Stimulated activated naive B cell treated with anti-CD40 and anti-IgM and Interleukin-4, amounts not matched to agents 10 μg/mL and 1 μg/mL and 100 μg/mL, for 72 hours (primary cell): ENCODE measurements around the gene TNFAIP3.

Experiments used
- ATAC-seq, 2 donors: fragments of 150-1000 bp; cut with Tn5 transposase; replicated peaks; 2 replicates each; pipeline ENCODE4 v1.10.0; 2021; ENCODE audit warnings: moderate library complexity in 1 of 2
- DNase-seq: peaks from one replicate; pipeline ENCODE4 v3.0.0; 2021
- H3K27ac Mint-ChIP-seq: one replicate; pipeline ENCODE4 v1.8.0; 2022; ENCODE audit warnings: mild to moderate bottlenecking, mixed read lengths
- H3K27me3 Mint-ChIP-seq, 2 donors: one replicate each; pipeline ENCODE4 v1.8.0; 2022; ENCODE audit warnings: mixed read lengths in 2 of 2
- H3K36me3 Mint-ChIP-seq, 2 donors: one replicate each; pipeline ENCODE4 v1.8.0; 2022; ENCODE audit warnings: mixed read lengths in 2 of 2, mild to moderate bottlenecking in 1 of 2
- H3K4me1 Mint-ChIP-seq, 2 donors: one replicate each; pipeline ENCODE4 v1.8.0; 2022; ENCODE audit warnings: mixed read lengths in 2 of 2, mild to moderate bottlenecking in 1 of 2
- H3K4me3 Mint-ChIP-seq, 2 donors: one replicate each; pipeline ENCODE4 v1.8.0; 2022; ENCODE audit warnings: mild to moderate bottlenecking in 2 of 2, mixed read lengths in 2 of 2, moderate library complexity in 1 of 2
- H3K9me3 Mint-ChIP-seq, 2 donors: one replicate each; pipeline ENCODE4 v1.8.0; 2022; ENCODE audit warnings: mixed read lengths in 2 of 2, mild to moderate bottlenecking in 1 of 2

TNFAIP3 gene

DNA sequence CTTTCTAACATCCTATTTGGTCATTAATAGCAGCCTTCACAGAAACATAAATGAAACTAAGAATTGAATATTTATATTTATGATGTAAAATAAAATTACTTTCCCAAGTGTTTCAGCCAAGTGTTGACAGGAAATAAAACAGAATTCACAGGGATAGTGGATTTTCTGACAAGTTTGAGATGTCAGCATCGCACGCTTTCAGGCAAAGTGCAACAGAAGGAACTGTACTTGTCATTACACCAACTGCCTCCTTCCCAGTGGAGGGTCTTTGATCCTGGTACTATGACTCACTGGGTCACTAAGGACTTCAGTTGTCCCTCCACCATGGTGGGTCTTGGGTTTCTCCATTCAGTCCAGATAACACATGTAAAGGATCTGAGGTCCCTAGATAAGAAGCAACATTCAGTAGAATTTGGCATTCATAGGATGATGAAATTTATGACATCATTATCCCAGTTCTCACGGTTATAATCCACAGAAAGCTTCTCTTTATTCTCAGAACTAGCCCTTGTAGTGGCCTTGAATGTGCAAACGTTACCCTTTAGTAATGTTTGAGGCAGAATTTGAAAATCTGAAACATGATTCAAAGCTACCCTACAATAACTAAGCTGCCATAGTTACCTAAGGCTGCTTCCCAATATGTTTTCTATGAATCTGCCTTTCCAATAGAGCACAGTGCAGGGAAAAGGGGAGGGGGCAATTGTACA is 3.8 kb upstream of the TNFAIP3 start:
- no peak for ATAC-seq
- H3K27ac Mint-ChIP-seq = no peak overlapping the region
- DNase-seq = no peak
- H3K9me3 Mint-ChIP-seq = peaks cover 2 to 3% of the 10 kb centered on the region in 2 donors
- peaks cover 30 to 48% of the 10 kb centered on the region in 2 donors for H3K4me1 Mint-ChIP-seq
- no peaks in the 10 kb centered on the region for H3K27me3 Mint-ChIP-seq
- H3K4me3 Mint-ChIP-seq = no peak overlapping the region
- peaks cover 20 to 42% of the 10 kb centered on the region in 2 donors for H3K36me3 Mint-ChIP-seq

DNA sequence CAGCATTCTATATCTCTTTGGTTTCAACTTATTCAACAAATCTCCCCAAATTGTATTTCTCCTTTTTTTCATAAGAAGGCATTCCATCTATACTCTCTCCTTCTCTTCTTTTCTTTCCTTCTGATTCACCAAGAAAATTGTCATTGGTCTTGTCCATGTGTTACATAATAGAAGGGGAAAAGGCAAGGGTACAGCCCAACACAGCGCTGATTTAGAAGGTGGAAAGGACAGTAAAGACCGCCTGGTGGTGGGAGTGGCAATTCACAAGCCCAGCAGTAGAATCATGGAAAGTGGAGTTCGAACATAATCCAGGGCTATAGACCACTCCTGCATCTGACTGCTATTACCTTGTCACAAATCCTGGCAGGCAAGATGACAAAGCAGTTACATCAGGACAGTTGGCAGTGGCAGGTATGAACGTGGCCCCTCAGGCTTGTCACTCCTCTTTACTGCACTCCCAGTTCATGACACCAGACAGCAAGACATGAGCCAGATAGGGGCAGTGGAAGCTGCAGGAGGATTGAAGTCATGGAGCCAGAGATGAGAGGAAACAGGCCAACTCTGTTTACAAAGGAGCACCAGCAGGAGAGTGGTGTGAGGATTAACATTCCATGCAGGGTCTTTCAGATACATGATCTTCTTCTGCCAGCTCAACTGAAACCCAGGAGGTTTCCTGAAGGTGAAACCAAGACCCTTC is 2.1 kb upstream of the TNFAIP3 start:
- no peaks in the 10 kb centered on the region for H3K27me3 Mint-ChIP-seq
- DNase-seq = no peak
- peaks cover 35 to 59% of the 10 kb centered on the region in 2 donors for H3K36me3 Mint-ChIP-seq
- no peak for ATAC-seq
- peak overlapping the region in 1 of 2 donors; percentile 87 for H3K4me3 Mint-ChIP-seq
- peaks cover 33 to 59% of the 10 kb centered on the region in 2 donors for H3K4me1 Mint-ChIP-seq
- peaks cover 2 to 3% of the 10 kb centered on the region in 2 donors for H3K9me3 Mint-ChIP-seq
- peak overlapping the region; percentile 87 for H3K27ac Mint-ChIP-seq

DNA sequence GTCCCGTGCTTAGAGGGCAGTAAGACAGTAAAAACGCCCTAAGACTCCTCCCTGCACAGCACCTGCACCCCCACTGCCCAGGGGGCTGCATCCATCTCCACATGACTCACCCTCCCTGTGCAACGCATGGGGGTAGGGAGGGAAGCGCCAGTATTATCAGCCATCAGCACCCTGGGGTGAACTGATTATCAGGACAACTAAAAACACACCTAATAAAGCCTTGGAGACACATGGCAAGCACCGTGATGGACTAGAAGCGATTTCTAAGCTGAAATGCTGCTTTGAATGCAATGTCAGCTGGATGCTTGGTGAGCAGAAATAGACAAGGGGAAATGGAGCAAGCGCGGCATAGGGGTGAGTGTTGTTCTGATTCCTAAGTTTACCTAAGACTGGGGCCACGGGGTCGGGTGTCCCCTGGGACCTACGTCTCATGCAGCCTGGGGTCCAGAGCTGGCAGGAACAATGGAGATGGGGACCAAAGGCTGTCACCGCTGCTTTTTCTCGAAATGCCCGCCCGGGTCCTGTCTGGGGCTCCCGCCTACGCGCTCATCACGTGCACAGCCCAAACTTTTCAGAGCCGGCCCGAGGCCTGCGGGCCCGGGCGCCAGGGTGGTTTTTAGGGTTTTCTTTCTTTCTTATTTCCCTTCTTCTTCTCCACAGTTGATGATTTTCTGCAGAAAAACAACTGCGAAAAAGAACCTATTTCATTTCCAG is 702 bp upstream of the TNFAIP3 start:
- Mint-ChIP-seq H3K4me3 (peak overlapping the region; percentile 87 to 88), H3K4me1 (peaks cover 30 to 66% of the 10 kb centered on the region in 2 donors), H3K9me3 (peaks cover 2 to 3% of the 10 kb centered on the region in 2 donors), H3K27me3 (no peaks in the 10 kb centered on the region), H3K27ac (peak overlapping the region; percentile 97), H3K36me3 (peaks cover 43 to 63% of the 10 kb centered on the region in 2 donors)
- no peak for DNase-seq
- ATAC-seq = peak; percentile 63 to 69

DNA sequence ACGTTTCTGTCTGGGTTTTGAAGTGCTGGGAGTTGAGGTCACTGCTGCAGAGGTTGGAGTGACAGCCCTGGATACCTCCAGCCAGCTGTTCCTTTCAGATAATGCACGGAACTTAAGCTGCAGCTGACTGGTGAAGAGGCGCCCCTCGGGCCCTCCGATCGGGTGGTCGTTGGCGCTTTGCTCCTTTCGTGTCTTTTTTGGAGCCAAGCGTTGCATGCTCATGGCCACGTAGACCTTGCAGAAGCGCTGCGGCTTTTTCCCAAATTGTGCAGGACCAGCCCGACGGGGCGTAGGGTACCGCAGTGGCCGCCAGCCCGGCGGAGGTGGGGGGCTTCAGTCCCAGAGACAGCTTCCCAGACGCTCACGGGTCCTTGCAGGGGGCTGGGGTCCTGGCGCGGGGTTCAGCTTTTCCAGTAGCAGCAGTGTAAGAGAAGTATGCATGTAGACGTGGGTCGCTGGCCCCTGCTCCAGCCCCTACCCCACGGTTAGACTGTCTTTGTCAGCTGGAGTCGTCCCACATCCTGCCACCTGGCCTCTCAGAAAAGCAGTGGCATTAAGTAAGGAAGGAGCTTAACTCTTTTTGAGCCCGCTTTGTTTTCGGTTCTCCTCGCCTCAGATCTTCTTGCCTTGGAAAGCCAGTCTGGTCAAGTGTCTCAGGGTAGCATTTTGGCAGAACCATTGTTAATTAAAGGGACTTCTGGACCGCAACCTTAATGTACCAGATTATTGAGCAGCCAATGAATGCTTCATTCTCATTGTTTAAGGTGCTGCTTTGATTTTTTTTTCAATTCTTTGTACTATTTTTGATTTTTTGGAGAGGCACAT is 838 bp downstream of the TNFAIP3 start:
- Mint-ChIP-seq H3K4me3 (peak overlapping the region; percentile 83 to 87), H3K4me1 (peaks cover 30 to 67% of the 10 kb centered on the region in 2 donors), H3K9me3 (peaks cover 2 to 3% of the 10 kb centered on the region in 2 donors), H3K27ac (peak overlapping the region; percentile 97), H3K27me3 (no peaks in the 10 kb centered on the region), H3K36me3 (peaks cover 54 to 71% of the 10 kb centered on the region in 2 donors)
- ATAC-seq (peak; percentile 2 to 4), DNase-seq (no peak)

DNA sequence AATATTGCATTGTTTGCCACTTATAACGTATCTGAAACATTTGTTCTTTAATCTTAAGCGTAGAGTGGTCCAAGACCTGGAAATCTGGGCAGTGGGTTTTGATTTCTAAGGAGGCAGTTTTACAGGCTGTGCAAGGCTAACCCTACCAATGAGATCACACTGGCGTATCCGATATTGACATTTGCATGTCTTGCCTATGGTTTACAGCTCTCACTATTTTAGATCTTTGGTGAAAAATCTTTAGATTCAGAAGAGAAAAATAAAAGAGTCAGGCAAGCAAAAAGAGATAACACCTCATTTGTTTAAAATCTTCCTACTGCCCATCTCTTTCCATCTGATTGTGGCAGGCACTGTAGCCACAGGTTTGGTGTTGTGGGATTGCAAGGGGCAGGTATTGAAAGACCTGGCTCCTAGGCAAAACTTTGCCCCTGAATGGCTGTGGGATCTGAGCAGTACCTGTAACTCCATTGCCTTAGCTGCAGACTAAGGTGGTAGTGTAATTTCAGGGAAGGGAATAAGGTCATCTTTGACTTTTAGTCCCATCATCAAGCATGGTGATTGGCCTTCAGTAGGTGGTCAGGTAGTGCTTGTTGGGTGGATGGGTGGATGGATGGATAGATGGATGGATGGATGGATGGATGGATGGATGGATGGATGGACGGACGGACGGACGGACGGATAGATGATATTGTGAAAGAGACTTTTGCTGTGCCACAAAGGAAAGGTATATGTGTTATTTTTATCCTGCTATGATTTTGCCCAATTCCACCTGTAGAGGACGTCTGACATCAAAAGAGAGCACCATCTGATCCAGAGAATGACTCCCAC is 1.9 kb downstream of the TNFAIP3 start:
- DNase-seq (no peak), ATAC-seq (no peak)
- Mint-ChIP-seq H3K27me3 (no peaks in the 10 kb centered on the region), H3K4me3 (peak overlapping the region; percentile 83 to 87), H3K9me3 (peaks cover 2 to 3% of the 10 kb centered on the region in 2 donors), H3K27ac (peak overlapping the region; percentile 97), H3K36me3 (peaks cover 54 to 82% of the 10 kb centered on the region in 2 donors), H3K4me1 (peaks cover 30 to 74% of the 10 kb centered on the region in 2 donors)

DNA sequence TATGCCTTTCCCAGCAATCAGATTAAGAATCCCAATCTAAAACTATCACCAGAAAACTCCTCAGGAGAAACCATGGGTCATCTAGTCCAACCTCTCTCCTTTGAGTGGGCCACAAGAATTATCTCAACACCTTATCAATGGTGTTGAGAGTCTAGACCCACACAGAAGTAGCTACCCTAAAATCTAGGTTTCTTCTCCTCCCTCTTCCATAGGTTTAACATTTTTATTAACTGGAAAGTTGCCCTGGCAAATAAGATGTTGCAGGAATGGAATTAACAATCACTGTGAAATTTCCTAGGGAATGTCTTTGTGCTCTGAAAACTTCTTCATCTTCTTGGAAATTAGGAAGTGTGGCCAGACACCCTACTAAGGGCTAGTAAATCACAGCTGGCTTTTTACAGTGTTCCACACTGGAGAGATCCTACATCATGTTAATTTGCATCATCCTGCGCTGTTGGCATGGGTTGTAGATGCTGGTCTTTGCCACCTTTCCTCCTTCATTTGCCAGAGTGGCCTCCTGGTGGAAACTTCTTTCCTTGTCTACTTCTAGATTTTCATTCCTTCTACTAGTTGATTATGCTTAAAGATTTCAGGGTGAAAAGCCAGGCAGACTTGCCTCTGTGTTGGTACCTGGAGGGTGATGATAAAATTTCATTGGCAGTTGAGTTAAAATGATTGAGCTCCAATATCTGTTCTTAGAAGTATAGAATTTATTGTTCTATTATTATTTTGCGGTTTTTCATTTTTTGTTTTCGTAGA is 2.7 kb downstream of the TNFAIP3 start:
- Mint-ChIP-seq H3K9me3 (no peaks in the 10 kb centered on the region), H3K27ac (peak overlapping the region; percentile 97), H3K4me1 (peaks cover 32 to 75% of the 10 kb centered on the region in 2 donors), H3K27me3 (no peaks in the 10 kb centered on the region), H3K36me3 (peaks cover 51 to 84% of the 10 kb centered on the region in 2 donors), H3K4me3 (peak overlapping the region; percentile 83 to 87)
- DNase-seq = no peak
- ATAC-seq = no peak

DNA sequence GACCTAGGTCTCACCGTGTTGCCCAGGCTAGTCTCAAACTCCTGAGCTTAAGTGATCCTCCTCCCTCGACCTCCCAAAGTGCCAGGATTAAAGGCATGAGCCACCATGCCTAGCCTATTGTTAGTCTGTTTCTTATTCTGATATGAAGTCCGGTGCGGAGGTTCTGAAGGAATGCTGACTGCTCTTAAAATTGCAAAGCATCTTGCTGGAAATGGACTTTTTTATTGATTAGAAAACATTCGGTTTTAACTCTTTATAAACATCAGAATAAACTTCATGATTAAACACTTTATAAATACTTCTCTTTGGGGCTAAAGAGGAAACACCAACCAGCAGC is 3.2 kb downstream of the TNFAIP3 start:
- no peak for DNase-seq
- no peak for ATAC-seq
- H3K27me3 Mint-ChIP-seq = no peaks in the 10 kb centered on the region
- H3K27ac Mint-ChIP-seq = peak overlapping the region; percentile 97
- H3K4me3 Mint-ChIP-seq = peak overlapping the region; percentile 83 to 87
- peaks cover 31 to 75% of the 10 kb centered on the region in 2 donors for H3K4me1 Mint-ChIP-seq
- no peaks in the 10 kb centered on the region for H3K9me3 Mint-ChIP-seq
- H3K36me3 Mint-ChIP-seq = peaks cover 55 to 84% of the 10 kb centered on the region in 2 donors

DNA sequence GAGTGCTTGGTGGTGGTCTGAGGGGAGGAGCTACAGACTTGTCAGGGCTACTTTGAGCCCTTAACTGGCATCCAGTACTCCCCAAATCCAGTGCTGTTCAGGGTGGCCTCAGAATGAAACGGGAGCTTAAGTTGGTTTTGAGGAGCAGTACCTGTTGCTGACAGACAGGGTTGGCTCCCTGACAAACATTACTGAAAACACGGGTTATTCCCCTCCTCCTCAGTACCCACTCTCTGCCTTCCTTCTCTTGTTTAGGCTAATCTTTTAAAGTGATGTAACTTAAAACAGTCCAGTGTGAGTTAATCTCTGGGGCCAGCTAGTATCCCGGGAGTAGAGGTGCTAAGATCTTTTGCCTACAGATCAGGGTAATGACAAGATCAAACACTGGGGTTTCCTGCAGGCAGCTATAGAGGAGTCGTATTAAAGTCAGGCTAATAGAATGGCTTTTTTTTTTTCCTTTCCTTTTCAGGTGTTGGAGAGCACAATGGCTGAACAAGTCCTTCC is 3.7 kb downstream of the TNFAIP3 start:
- Mint-ChIP-seq H3K4me3 (peak overlapping the region; percentile 83 to 87), H3K27me3 (no peaks in the 10 kb centered on the region), H3K9me3 (no peaks in the 10 kb centered on the region), H3K4me1 (peaks cover 27 to 72% of the 10 kb centered on the region in 2 donors), H3K27ac (peak overlapping the region; percentile 97), H3K36me3 (peaks cover 58 to 89% of the 10 kb centered on the region in 2 donors)
- peak in 1 of 2 donors; percentile 14 for ATAC-seq
- DNase-seq = no peak

DNA sequence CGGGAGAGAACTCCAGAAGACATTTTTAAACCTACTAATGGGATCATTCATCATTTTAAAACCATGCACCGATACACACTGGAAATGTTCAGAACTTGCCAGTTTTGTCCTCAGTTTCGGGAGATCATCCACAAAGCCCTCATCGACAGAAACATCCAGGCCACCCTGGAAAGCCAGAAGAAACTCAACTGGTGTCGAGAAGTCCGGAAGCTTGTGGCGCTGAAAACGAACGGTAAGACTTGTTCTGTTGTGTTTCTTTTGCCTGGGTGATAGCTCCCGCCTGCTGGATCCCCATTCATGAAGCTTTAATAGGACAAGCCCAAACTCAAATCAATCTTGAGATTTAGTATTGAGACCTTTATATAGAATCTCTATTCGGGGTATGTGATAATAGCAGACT is 4.2 kb downstream of the TNFAIP3 start:
- ATAC-seq (no peak), DNase-seq (no peak)
- H3K4me1 Mint-ChIP-seq = peaks cover 22 to 67% of the 10 kb centered on the region in 2 donors
- H3K36me3 Mint-ChIP-seq = peaks cover 60 to 91% of the 10 kb centered on the region in 2 donors
- peak overlapping the region; percentile 83 to 87 for H3K4me3 Mint-ChIP-seq
- no peaks in the 10 kb centered on the region for H3K27me3 Mint-ChIP-seq
- H3K27ac Mint-ChIP-seq = peak overlapping the region; percentile 97
- no peaks in the 10 kb centered on the region for H3K9me3 Mint-ChIP-seq

DNA sequence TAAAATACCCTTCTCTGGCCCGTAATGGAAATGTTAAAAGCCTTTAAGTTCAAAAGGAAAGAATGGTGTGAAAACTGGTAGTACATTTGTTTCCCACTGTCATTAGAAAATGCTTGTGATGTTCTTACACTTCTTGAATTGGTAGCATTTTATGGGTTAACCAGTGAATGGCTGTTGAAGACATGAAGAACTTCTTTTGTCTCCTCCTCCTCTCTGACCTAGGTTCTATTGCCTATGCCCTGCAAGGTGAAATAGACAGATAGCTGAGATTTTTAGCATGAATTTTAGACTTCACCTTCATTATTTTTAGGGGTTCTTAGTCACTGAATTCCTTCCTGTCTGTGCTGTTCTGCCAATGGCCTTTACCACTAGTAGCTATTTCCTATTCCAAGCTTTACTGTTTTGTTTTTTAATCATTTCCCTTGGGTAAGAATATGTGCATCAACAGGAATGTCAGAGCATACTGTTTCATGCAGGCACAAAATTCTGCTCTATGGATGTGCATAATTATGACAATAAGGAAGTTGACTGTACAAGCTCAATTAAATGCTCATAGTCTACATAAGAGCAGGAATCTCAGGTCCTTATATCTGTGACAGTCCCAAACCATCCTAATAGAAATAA is 4.9 kb downstream of the TNFAIP3 start:
- Mint-ChIP-seq H3K9me3 (no peaks in the 10 kb centered on the region), H3K36me3 (peaks cover 60 to 91% of the 10 kb centered on the region in 2 donors), H3K27me3 (no peaks in the 10 kb centered on the region), H3K27ac (peak overlapping the region; percentile 83), H3K4me3 (peak overlapping the region; percentile 83 to 87), H3K4me1 (peaks cover 20 to 63% of the 10 kb centered on the region in 2 donors)
- ATAC-seq = no peak
- no peak for DNase-seq

DNA sequence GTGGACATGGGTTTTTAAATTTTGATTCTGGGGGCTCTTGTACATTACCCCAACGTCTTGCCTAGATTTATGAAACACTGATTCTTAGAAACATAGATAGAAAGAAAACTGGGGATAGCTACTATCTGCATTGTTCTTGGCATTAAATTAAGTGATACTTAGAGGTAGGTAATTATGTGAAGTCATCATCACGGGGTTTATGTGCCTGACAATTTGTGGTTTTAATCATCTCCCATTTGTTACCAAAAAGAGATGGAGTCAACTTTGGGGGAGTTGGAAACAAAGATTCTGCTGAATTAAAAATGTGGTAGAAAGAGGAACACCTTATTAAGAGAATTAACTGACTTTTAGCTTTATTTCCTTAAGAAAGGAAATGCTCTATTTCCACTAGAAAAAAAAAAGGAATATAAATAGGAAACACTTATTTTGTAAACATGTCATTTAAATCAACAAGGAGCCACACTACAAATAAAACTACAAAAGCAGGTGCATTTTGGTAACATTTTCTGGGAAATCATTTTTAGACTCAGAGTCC is 5.6 kb downstream of the TNFAIP3 start:
- Mint-ChIP-seq H3K27me3 (no peaks in the 10 kb centered on the region), H3K27ac (peak overlapping the region; percentile 83)

DNA sequence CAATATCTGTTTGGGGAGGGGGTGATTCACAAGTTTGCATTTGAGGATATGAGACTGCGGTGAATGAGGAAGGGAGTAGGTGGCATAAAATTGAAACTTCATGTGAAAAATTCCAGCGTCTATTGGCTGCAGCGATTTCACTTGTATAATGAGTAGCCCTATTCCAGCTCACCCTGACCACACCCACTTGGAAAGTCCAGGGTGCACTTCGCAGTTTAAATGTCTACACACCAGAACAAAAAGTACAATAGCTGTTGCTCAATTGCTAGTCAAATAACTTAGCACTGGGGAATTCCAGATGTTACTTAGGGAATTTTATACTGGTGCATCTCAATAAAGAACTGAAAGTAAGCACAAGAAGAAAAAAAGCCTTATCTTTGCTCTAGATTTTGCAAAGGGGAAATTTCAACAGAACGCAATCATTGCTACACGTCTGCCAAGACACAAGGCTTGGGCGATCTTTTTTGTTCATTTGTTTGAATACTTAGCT is 6.3 kb downstream of the TNFAIP3 start:
- peaks cover 65 to 91% of the 10 kb centered on the region in 2 donors for H3K36me3 Mint-ChIP-seq

More for the DNA sequence above, 5.6 kb downstream of the TNFAIP3 start:
- DNase-seq = no peak
- Mint-ChIP-seq H3K36me3 (peaks cover 64 to 91% of the 10 kb centered on the region in 2 donors), H3K4me1 (peaks cover 24 to 70% of the 10 kb centered on the region in 2 donors), H3K9me3 (no peaks in the 10 kb centered on the region), H3K4me3 (peak overlapping the region; percentile 83 to 87)
- ATAC-seq = no peak

More for the DNA sequence above, 6.3 kb downstream of the TNFAIP3 start:
- peak overlapping the region; percentile 83 to 87 for H3K4me3 Mint-ChIP-seq
- no peaks in the 10 kb centered on the region for H3K9me3 Mint-ChIP-seq
- peak; percentile 90 for DNase-seq
- H3K27me3 Mint-ChIP-seq = no peaks in the 10 kb centered on the region
- peak overlapping the region; percentile 83 for H3K27ac Mint-ChIP-seq
- peaks cover 25 to 76% of the 10 kb centered on the region in 2 donors for H3K4me1 Mint-ChIP-seq
- peak; percentile 81 to 91 for ATAC-seq
